GM10248 (cell line): ENCODE data around the gene NPAS2.

ENCODE experiments used
- CTCF ChIA-PET: fragments of 300-600 bp; sonication (Branson Sonifier 250); formaldehyde crosslinking; extraction: SDS; loops from one replicate; lab custom pipeline; 2021; ENCODE audit warnings: antibody characterized with exemption; lab: Yijun Ruan, JAX
- POLR2A ChIA-PET: fragments of 350-650 bp; sonication (Branson Sonifier 250); formaldehyde crosslinking; extraction: SDS; loops from one replicate; lab custom pipeline; 2020; ENCODE audit warnings: antibody characterized with exemption; lab: Yijun Ruan, JAX
- DNase-seq: peaks from one replicate; pipeline ENCODE4 v3.0.0; 2012; ENCODE audit errors: extremely low spot score
- TF ChIP-seq, protein P1 (sequence below): IDR thresholded peaks from 2 replicates; pipeline ENCODE4 v1.5.1; 2012; ENCODE audit warnings: mild to moderate bottlenecking, low read depth; ENCODE audit errors: extremely low read depth, missing control alignments, control extremely low read depth

The NPAS2 gene

GRCh38 chr2:100964222-100964621 lies 144.3 kb downstream of the NPAS2 start:
- TF ChIP-seq, protein P1, sequence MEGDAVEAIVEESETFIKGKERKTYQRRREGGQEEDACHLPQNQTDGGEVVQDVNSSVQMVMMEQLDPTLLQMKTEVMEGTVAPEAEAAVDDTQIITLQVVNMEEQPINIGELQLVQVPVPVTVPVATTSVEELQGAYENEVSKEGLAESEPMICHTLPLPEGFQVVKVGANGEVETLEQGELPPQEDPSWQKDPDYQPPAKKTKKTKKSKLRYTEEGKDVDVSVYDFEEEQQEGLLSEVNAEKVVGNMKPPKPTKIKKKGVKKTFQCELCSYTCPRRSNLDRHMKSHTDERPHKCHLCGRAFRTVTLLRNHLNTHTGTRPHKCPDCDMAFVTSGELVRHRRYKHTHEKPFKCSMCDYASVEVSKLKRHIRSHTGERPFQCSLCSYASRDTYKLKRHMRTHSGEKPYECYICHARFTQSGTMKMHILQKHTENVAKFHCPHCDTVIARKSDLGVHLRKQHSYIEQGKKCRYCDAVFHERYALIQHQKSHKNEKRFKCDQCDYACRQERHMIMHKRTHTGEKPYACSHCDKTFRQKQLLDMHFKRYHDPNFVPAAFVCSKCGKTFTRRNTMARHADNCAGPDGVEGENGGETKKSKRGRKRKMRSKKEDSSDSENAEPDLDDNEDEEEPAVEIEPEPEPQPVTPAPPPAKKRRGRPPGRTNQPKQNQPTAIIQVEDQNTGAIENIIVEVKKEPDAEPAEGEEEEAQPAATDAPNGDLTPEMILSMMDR, result no peak
- no peak for DNase-seq
- ChIA-PET CTCF (no interaction called here), POLR2A (no interaction called here)

- TF ChIP-seq, protein P1, result no peak
- POLR2A ChIA-PET, result no interaction called here
These were observed 144.8 kb downstream of the NPAS2 start for GRCh38 chr2:100964681-100965169.

GRCh38 chr2:100965596-100965995 lies 145.7 kb downstream of the NPAS2 start:
- TF ChIP-seq, protein P1, result no peak
- ChIA-PET POLR2A (no interaction called here), CTCF (no interaction called here)
- DNase-seq, result no peak

More at GRCh38 chr2:100964681-100965169, 144.8 kb downstream of the NPAS2 start:
- CTCF ChIA-PET, result no interaction called here
- no peak for DNase-seq

DNA sequence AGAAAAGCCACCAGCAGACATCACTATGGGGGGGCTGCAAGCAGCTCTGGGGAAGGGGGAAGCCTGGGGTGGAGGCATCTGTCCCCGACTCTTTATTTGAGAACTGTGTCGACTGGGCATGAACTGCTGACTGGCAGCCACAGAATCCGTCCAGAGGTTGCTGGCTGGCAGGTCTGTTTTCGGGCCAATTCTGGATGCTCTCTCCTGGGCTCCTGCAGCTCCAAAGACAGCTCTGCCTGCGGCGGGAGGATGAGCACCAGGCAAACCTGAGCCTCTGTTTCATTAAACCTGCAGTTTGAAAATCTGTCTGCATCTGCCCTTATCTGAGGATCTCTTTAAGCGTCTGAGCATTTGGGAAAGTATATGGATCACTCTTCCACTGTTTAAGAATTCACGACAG lies 147.8 kb downstream of the NPAS2 start:
- CTCF ChIA-PET, result no interaction called here
- TF ChIP-seq, protein P1, result no peak
- POLR2A ChIA-PET, result no interaction called here
- no peak for DNase-seq

DNA sequence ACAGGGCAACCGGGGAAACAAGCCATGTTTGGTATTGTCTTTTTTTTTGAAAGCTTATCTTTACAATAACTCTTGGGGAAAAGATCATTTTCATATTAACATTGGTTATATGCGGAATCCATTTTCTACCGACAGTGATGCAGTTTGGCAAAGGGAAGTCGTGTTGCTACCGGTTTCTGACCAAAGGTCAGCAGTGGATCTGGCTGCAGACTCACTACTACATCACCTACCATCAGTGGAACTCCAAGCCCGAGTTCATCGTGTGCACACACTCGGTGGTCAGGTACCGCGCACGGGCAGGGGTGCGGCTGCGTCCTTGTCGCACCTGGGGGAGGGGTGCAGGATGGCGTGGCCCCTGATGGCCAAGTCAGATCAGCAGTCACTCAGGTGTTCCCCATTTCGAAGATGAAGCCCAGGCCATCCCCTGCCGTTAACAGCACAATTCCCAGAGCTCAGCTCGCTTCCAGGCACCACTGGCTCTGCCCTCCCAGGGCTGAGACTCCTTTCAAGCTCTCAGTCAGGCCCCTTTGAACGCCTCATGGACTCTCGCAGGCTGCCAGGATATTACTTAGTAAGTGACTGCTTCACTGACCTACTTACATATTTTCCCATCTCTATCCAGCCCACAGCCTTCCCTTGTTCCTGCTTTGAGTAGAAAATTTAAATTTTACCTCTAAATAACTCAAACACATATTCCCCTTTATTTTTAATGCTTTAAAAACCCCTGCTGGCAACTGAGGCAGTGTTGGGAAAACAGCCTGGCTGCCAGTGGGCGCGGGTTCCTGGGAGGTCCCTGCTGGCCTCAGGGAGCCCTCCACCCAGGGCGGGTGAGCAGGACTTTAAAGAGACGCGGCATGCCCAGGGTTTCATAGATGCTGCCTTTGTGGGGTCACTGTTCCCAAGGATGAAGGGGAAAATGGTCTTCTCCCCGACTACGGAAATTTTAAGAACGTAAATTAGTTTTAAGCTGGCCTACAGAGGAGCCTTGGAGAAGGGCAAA lies 148.5 kb downstream of the NPAS2 start:
- TF ChIP-seq, protein P1, result no peak
- no peak for DNase-seq
- ChIA-PET CTCF (no interaction called here), POLR2A (no interaction called here)

DNA sequence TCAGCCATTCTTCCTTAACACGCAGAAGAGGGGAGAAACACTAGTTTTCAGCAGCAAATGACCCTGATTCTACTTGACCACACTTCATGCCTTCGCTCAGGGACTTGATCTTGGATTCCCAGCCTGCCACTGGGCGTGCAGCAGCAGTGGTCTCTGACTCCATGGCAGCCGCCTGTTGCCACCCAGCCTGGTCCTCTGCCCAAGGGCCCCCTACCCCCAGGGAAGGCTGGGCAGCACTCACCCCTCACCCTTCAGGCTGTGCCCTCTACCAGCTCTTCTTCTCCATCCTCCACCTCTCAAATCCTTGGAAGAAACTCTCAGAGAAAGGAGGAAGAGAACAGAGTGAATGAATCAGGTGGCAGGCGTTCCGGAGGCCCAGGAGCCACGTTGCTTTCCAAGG lies 150.1 kb downstream of the NPAS2 start:
- no peak for DNase-seq
- CTCF ChIA-PET, result no interaction called here
- TF ChIP-seq, protein P1, result no peak
- POLR2A ChIA-PET, result no interaction called here
